Osteoblast (primary cell): ENCODE data around the gene RNF212. TPM values are rescaled to one million over a fixed set of nuclear protein-coding genes. Genes with fewer than 3 reads are reported as not detected.

ENCODE experiments used
- DNase-seq: peaks from one replicate; pipeline ENCODE4 v3.0.0; 2011; ENCODE audit warnings: low spot score, mixed read lengths; ENCODE audit not compliant: insufficient read length; ENCODE audit errors: missing footprints
- H2AFZ ChIP-seq: 2 replicates; pipeline ENCODE4 v1.6.0; 2011; ENCODE audit warnings: mild to moderate bottlenecking, low read length
- H3K27ac ChIP-seq: 2 replicates; pipeline ENCODE4 v1.5.1; 2011; ENCODE audit warnings: mild to moderate bottlenecking, low read depth, low read length, moderate library complexity
- H3K27me3 ChIP-seq: 2 replicates; pipeline ENCODE4 v1.6.0; 2012; ENCODE audit warnings: mild to moderate bottlenecking, control low read depth, inconsistent platforms, low read length, moderate library complexity; ENCODE audit not compliant: insufficient read depth
- H3K36me3 ChIP-seq: 2 replicates; pipeline ENCODE4 v1.5.1; 2011; ENCODE audit warnings: mild to moderate bottlenecking, low read length, control low read depth, moderate library complexity; ENCODE audit not compliant: insufficient read depth
- H3K4me1 ChIP-seq: 2 replicates; pipeline ENCODE4 v1.5.1; 2011; ENCODE audit warnings: mild to moderate bottlenecking, low read length, control low read depth, moderate library complexity; ENCODE audit not compliant: insufficient read depth
- H3K4me2 ChIP-seq: 2 replicates; pipeline ENCODE4 v1.6.0; 2011; ENCODE audit warnings: mild to moderate bottlenecking, low read length; ENCODE audit not compliant: insufficient read depth
- H3K4me3 ChIP-seq: fragments of 200-600 bp; sonication (generic); 3 replicates; pipeline ENCODE4 v1.5.1; 2012; ENCODE audit warnings: mild to moderate bottlenecking, low read length, inconsistent platforms; ENCODE audit not compliant: insufficient read depth
- H3K79me2 ChIP-seq: 2 replicates; pipeline ENCODE4 v1.6.0; 2012; ENCODE audit warnings: mild to moderate bottlenecking, low read length, control low read depth, inconsistent platforms; ENCODE audit not compliant: insufficient read depth
- H3K9me3 ChIP-seq: 2 replicates; pipeline ENCODE4 v1.5.1; 2011; ENCODE audit warnings: low read depth, low read length, control low read depth
- H4K20me1 ChIP-seq: 2 replicates; pipeline ENCODE4 v1.6.0; 2012; ENCODE audit warnings: mild to moderate bottlenecking, low read length, control low read depth; ENCODE audit not compliant: insufficient read depth
- CTCF ChIP-seq: IDR thresholded peaks from 2 replicates; pipeline ENCODE4 v1.5.1; 2011; ENCODE audit warnings: mild to moderate bottlenecking, low read depth, low read length, moderate library complexity; ENCODE audit errors: extremely low read depth
- total RNA-seq: library from RNA; depleted of rRNA; stranded (reverse); fragments of >200 nt; gene quantifications from 2 replicates; pipeline ENCODE4 v1.2.3, GENCODE V29; 2012

Gene RNF212
- total RNA-seq, 1 donor: 7.6 TPM

GRCh38 chr4:1060121-1060520 lies 53.2 kb downstream of the RNF212 start:
- no peak overlapping the region for H3K4me3 ChIP-seq
- H3K27me3 ChIP-seq: peaks cover 59% of the 10 kb centered on the region
- no peaks in the 10 kb centered on the region for H4K20me1 ChIP-seq
- no peak for TF ChIP-seq CTCF
- no peaks in the 10 kb centered on the region for H3K36me3 ChIP-seq
- H3K4me2 ChIP-seq: no peak overlapping the region
- no peak for DNase-seq
- H3K27ac ChIP-seq: no peak overlapping the region
- no peaks in the 10 kb centered on the region for H3K9me3 ChIP-seq
- H2AFZ ChIP-seq: no peak overlapping the region
- H3K79me2 ChIP-seq: no peaks in the 10 kb centered on the region
- no peaks in the 10 kb centered on the region for H3K4me1 ChIP-seq

GRCh38 chr4:1058997-1059665 lies 54.2 kb downstream of the RNF212 start:
- no peak for TF ChIP-seq CTCF
- H3K4me2 ChIP-seq: no peak overlapping the region
- H3K27me3 ChIP-seq: peaks cover 58% of the 10 kb centered on the region
- H3K36me3 ChIP-seq: no peaks in the 10 kb centered on the region
- no peak overlapping the region for H2AFZ ChIP-seq
- H3K4me1 ChIP-seq: no peaks in the 10 kb centered on the region
- H3K9me3 ChIP-seq: no peaks in the 10 kb centered on the region
- no peak overlapping the region for H3K4me3 ChIP-seq
- H3K27ac ChIP-seq: no peak overlapping the region
- H4K20me1 ChIP-seq: no peaks in the 10 kb centered on the region
- DNase-seq: no peak
- no peaks in the 10 kb centered on the region for H3K79me2 ChIP-seq

- no peak for TF ChIP-seq CTCF
- no peak overlapping the region for H2AFZ ChIP-seq
- H3K36me3 ChIP-seq: no peaks in the 10 kb centered on the region
- H3K4me1 ChIP-seq: peaks cover 3% of the 10 kb centered on the region
- peaks cover 59% of the 10 kb centered on the region for H3K27me3 ChIP-seq
- no peaks in the 10 kb centered on the region for H3K9me3 ChIP-seq
- no peak for DNase-seq
- H3K79me2 ChIP-seq: no peaks in the 10 kb centered on the region
- no peak overlapping the region for H3K4me2 ChIP-seq
- H3K4me3 ChIP-seq: no peak overlapping the region
- no peaks in the 10 kb centered on the region for H4K20me1 ChIP-seq
- no peak overlapping the region for H3K27ac ChIP-seq
Measured at GRCh38 chr4:1058198-1058996, 55.0 kb downstream of the RNF212 start.

- no peak for DNase-seq
- H3K9me3 ChIP-seq: no peaks in the 10 kb centered on the region
- no peak for TF ChIP-seq CTCF
- H3K27me3 ChIP-seq: peaks cover 57% of the 10 kb centered on the region
- no peaks in the 10 kb centered on the region for H3K36me3 ChIP-seq
- H2AFZ ChIP-seq: no peak overlapping the region
- no peak overlapping the region for H3K4me3 ChIP-seq
- no peak overlapping the region for H3K27ac ChIP-seq
- no peaks in the 10 kb centered on the region for H4K20me1 ChIP-seq
- H3K4me2 ChIP-seq: no peak overlapping the region
- H3K4me1 ChIP-seq: peaks cover 11% of the 10 kb centered on the region
- no peaks in the 10 kb centered on the region for H3K79me2 ChIP-seq
Measured at GRCh38 chr4:1057403-1057745, 56.0 kb downstream of the RNF212 start.
